MM.1S (cell line): ENCODE results near the gene GALE.

Source experiments
- CTCF ChIP-seq: fragments of 300-600 bp; sonication (generic); IDR thresholded peaks from 2 replicates; pipeline ENCODE4 v1.5.1; 2016; ENCODE audit warnings: antibody characterized with exemption, low read length, mixed read lengths
- EZH2 ChIP-seq: fragments of 300-600 bp; sonication (generic); optimal IDR thresholded peaks from 2 replicates; pipeline ENCODE3; 2017; ENCODE audit warnings: low read depth, mild to moderate bottlenecking, antibody characterized with exemption, low read length, mixed read lengths
- EZH2phosphoT487 ChIP-seq: fragments of 300-600 bp; sonication (generic); IDR thresholded peaks from 2 replicates; pipeline ENCODE4 v1.6.1; 2018; ENCODE audit warnings: antibody characterized with exemption, low read length

- no peak for TF ChIP-seq CTCF
- TF ChIP-seq EZH2phosphoT487 = no peak
- TF ChIP-seq EZH2 = no peak
Observed at GRCh38 chr1:23791516-23792047, 9.0 kb downstream of the GALE start.
